Thoracic aorta (tissue), 2 donors: ENCODE data around the gene FEZF2. TPM values are rescaled to one million over a fixed set of nuclear protein-coding genes. Genes with fewer than 3 reads are reported as not detected.

Experiments used
- ATAC-seq: fragments of 150-250 bp; one replicate; pipeline ENCODE4 v1.8.0; 2017; ENCODE audit warnings: low read depth; ENCODE audit not compliant: insufficient number of reproducible peaks, low FRiP score
- DNase-seq: peaks from one replicate; pipeline ENCODE4 v3.0.0-alpha.2; 2020; ENCODE audit warnings: low spot score
- H3K27ac ChIP-seq, 2 donors: fragments of 200-600 bp; sonication (generic); 1 replicate in 1 of 2; 2 replicates in 1 of 2; pipeline ENCODE4 v1.5.1; 2016; ENCODE audit warnings: mild to moderate bottlenecking in 2 of 2, moderate library complexity in 2 of 2
- H3K27me3 ChIP-seq: fragments of 200-600 bp; sonication (generic); replicated peaks from 2 replicates; pipeline ENCODE4 v1.6.0; 2016; ENCODE audit warnings: mild to moderate bottlenecking; ENCODE audit not compliant: insufficient read depth
- H3K36me3 ChIP-seq: fragments of 200-600 bp; sonication (generic); one replicate; pipeline ENCODE4 v1.5.1; 2016
- H3K4me1 ChIP-seq, 2 donors: fragments of 200-600 bp; sonication (generic); 1 replicate in 1 of 2; 2 replicates in 1 of 2; pipeline versions ENCODE4 v1.5.1 to v1.6.0; 2016; ENCODE audit warnings: low read depth in 2 of 2, mild to moderate bottlenecking in 1 of 2; ENCODE audit not compliant: control insufficient read depth in 1 of 2
- H3K4me3 ChIP-seq: fragments of 200-600 bp; sonication (generic); 2 replicates; pipeline ENCODE4 v1.5.1; 2016; ENCODE audit warnings: mild to moderate bottlenecking
- H3K9me3 ChIP-seq: fragments of 200-600 bp; sonication (generic); 2 replicates; pipeline ENCODE4 v1.5.1; 2016
- CTCF ChIP-seq: fragments of 200-600 bp; sonication (generic); IDR thresholded peaks from one replicate; pipeline ENCODE4 v1.5.1; 2019; ENCODE audit warnings: antibody characterized with exemption
- total RNA-seq, 2 donors: library from RNA; depleted of rRNA; stranded (reverse); fragments of >200 nt; gene quantifications; one replicate each; pipeline versions ENCODE4 v1.1.0 to v1.2.3, GENCODE V29; 2016

FEZF2 gene
- total RNA-seq, 2 donors from 2014 or later, result not detected

- H3K4me1 ChIP-seq, result no peaks in the 10 kb centered on the region
- H3K4me3 ChIP-seq, result no peak overlapping the region
- ATAC-seq, result no peak
- no peak for TF ChIP-seq CTCF
- H3K27ac ChIP-seq, result no peak overlapping the region
- no peaks in the 10 kb centered on the region for H3K36me3 ChIP-seq
- H3K9me3 ChIP-seq, result no peaks in the 10 kb centered on the region
- DNase-seq, result no peak
- H3K27me3 ChIP-seq, result no peaks in the 10 kb centered on the region
These were observed 29.6 kb downstream of the FEZF2 start for GRCh38 chr3:62343755-62344154.

GRCh38 chr3:62335196-62335595, 38.2 kb downstream of the FEZF2 start:
- ATAC-seq, result no peak
- DNase-seq, result no peak
- Histone ChIP-seq H3K27ac (no peak overlapping the region), H3K4me3 (no peak overlapping the region), H3K27me3 (no peaks in the 10 kb centered on the region), H3K9me3 (no peaks in the 10 kb centered on the region), H3K4me1 (no peaks in the 10 kb centered on the region), H3K36me3 (no peaks in the 10 kb centered on the region)
- TF ChIP-seq CTCF, result no peak

GRCh38 chr3:62332835-62333244, 40.5 kb downstream of the FEZF2 start:
- no peaks in the 10 kb centered on the region for H3K9me3 ChIP-seq
- H3K27ac ChIP-seq, result no peak overlapping the region
- H3K36me3 ChIP-seq, result no peaks in the 10 kb centered on the region
- no peak overlapping the region for H3K4me3 ChIP-seq
- DNase-seq (no peak), ATAC-seq (no peak)
- peak; percentile 51 for TF ChIP-seq CTCF
- no peaks in the 10 kb centered on the region for H3K27me3 ChIP-seq
- H3K4me1 ChIP-seq, result no peaks in the 10 kb centered on the region

- ATAC-seq (no peak), DNase-seq (no peak)
- Histone ChIP-seq H3K4me3 (no peak overlapping the region), H3K27ac (no peak overlapping the region), H3K27me3 (no peaks in the 10 kb centered on the region), H3K36me3 (no peaks in the 10 kb centered on the region), H3K9me3 (no peaks in the 10 kb centered on the region), H3K4me1 (no peaks in the 10 kb centered on the region)
- TF ChIP-seq CTCF, result no peak
These were observed 41.3 kb downstream of the FEZF2 start for GRCh38 chr3:62332017-62332416.

GRCh38 chr3:62329971-62330370, 43.4 kb downstream of the FEZF2 start:
- H3K4me3 ChIP-seq, result no peak overlapping the region
- ATAC-seq (no peak), DNase-seq (no peak)
- no peak for TF ChIP-seq CTCF
- no peaks in the 10 kb centered on the region for H3K4me1 ChIP-seq
- H3K27me3 ChIP-seq, result no peaks in the 10 kb centered on the region
- H3K36me3 ChIP-seq, result no peaks in the 10 kb centered on the region
- H3K27ac ChIP-seq, result no peak overlapping the region
- H3K9me3 ChIP-seq, result no peaks in the 10 kb centered on the region
